Hepatocyte (in vitro differentiated cells): Measurements from ENCODE around the gene BUD31. TPM values are rescaled to one million over a fixed set of nuclear protein-coding genes. Genes with fewer than 3 reads are reported as not detected.

ENCODE experiments used
- DNase-seq: peaks from one replicate; pipeline ENCODE4 v3.0.0-alpha.2; 2016; ENCODE audit warnings: low spot score
- H2AFZ ChIP-seq: fragments of 200-600 bp; sonication (generic); 2 replicates; pipeline ENCODE4 v1.6.0; 2016; ENCODE audit warnings: antibody characterized with exemption, mild to moderate bottlenecking
- H3K27ac ChIP-seq: fragments of 200-600 bp; sonication (generic); 2 replicates; pipeline ENCODE4 v1.5.1; 2016; ENCODE audit warnings: mild to moderate bottlenecking
- H3K27me3 ChIP-seq: fragments of 200-600 bp; sonication (generic); 2 replicates; pipeline ENCODE4 v1.6.1; 2016
- H3K36me3 ChIP-seq: fragments of 200-600 bp; sonication (generic); replicated peaks from 2 replicates; pipeline ENCODE4 v1.5.1; 2016; ENCODE audit warnings: low read depth; ENCODE audit not compliant: insufficient read depth
- H3K4me1 ChIP-seq: fragments of 200-600 bp; sonication (generic); 2 replicates; pipeline ENCODE4 v1.5.1; 2016; ENCODE audit warnings: mild to moderate bottlenecking, moderate library complexity; ENCODE audit not compliant: insufficient read depth
- H3K4me2 ChIP-seq: fragments of 200-600 bp; sonication (generic); 2 replicates; pipeline ENCODE4 v1.6.0; 2016
- H3K4me3 ChIP-seq: fragments of 200-600 bp; sonication (generic); 2 replicates; pipeline ENCODE4 v1.5.1; 2016; ENCODE audit warnings: mild to moderate bottlenecking
- H3K79me2 ChIP-seq: fragments of 200-600 bp; sonication (generic); 2 replicates; pipeline ENCODE4 v1.6.0; 2017; ENCODE audit warnings: mild to moderate bottlenecking
- H3K9me2 ChIP-seq: fragments of 200-600 bp; sonication (generic); replicated peaks from 2 replicates; pipeline ENCODE4 v1.6.0; 2017; ENCODE audit warnings: mild to moderate bottlenecking; ENCODE audit not compliant: insufficient read depth
- H3K9me3 ChIP-seq: fragments of 200-600 bp; sonication (generic); 2 replicates; pipeline ENCODE4 v1.5.1; 2016; ENCODE audit warnings: low read depth, mild to moderate bottlenecking
- H4K20me1 ChIP-seq: fragments of 200-600 bp; sonication (generic); 2 replicates; pipeline ENCODE4 v1.6.0; 2016; ENCODE audit warnings: mild to moderate bottlenecking; ENCODE audit not compliant: insufficient read depth, poor library complexity, severe bottlenecking
- CTCF ChIP-seq: fragments of 200-600 bp; sonication (generic); IDR thresholded peaks from 2 replicates; pipeline ENCODE4 v1.5.1; 2016; ENCODE audit warnings: antibody characterized with exemption, mild to moderate bottlenecking; ENCODE audit not compliant: poor library complexity
- EZH2 ChIP-seq: fragments of 200-600 bp; sonication (generic); IDR thresholded peaks from 2 replicates; pipeline ENCODE4 v1.6.1; 2016; ENCODE audit warnings: antibody characterized with exemption, mild to moderate bottlenecking, borderline replicate concordance
- EZH2phosphoT487 ChIP-seq: fragments of 200-600 bp; sonication (generic); IDR thresholded peaks from one replicate; pipeline ENCODE4 v1.6.1; 2018; ENCODE audit warnings: antibody characterized with exemption, mild to moderate bottlenecking, low read depth, moderate library complexity; ENCODE audit not compliant: unreplicated experiment, severe bottlenecking
- WGBS: methylation state at CpG from one replicate; pipeline ENCODE4 v1.1.6; 2016; ENCODE audit warnings: low lambda C conversion rate; ENCODE audit errors: missing lambda C conversion rate; 5-methylcytosine and 5-hydroxymethylcytosine counted together
- polyA plus RNA-seq: library from polyadenylated mRNA; unstranded; fragments of >200 nt; fragmentation: Nextera tagmentation; extraction: Ambion mirVana; gene quantifications from 2 replicates; pipeline ENCODE4 v1.2.1, GENCODE V29; 2016
- total RNA-seq: library from RNA; depleted of rRNA; stranded (reverse); fragments of >200 nt; gene quantifications from 2 replicates; pipeline ENCODE4 v1.2.3, GENCODE V29; 2014

The BUD31 gene
- total and polyA plus RNA-seq, 2 experiments from 2014 or later: 77.5 to 233 TPM

GRCh38 chr7:99397297-99397983, 11.3 kb upstream of the BUD31 start:
- Histone ChIP-seq H4K20me1 (no peaks in the 10 kb centered on the region), H3K9me3 (no peaks in the 10 kb centered on the region), H3K36me3 (no peaks in the 10 kb centered on the region), H3K4me3 (no peak overlapping the region), H3K4me1 (peaks cover 8% of the 10 kb centered on the region), H3K27ac (no peak overlapping the region), H3K79me2 (no peaks in the 10 kb centered on the region), H3K27me3 (no peaks in the 10 kb centered on the region), H3K4me2 (no peak overlapping the region), H3K9me2 (no peaks in the 10 kb centered on the region), H2AFZ (no peak overlapping the region)
- 94% methylated on average over 18 of the region's 18 CpGs for WGBS
- TF ChIP-seq CTCF: no peak
- TF ChIP-seq EZH2: no peak
- TF ChIP-seq EZH2phosphoT487: no peak
- DNase-seq: no peak

GRCh38 chr7:99398891-99399445, 9.8 kb upstream of the BUD31 start:
- 75% methylated on average over 5 of the region's 5 CpGs for WGBS

GRCh38 chr7:99399597-99399996, 9.2 kb upstream of the BUD31 start:
- H3K79me2 ChIP-seq: peaks cover 6% of the 10 kb centered on the region
- TF ChIP-seq CTCF: no peak
- TF ChIP-seq EZH2: no peak
- TF ChIP-seq EZH2phosphoT487: no peak
- no peak for DNase-seq
- no peaks in the 10 kb centered on the region for H3K9me2 ChIP-seq
- no peak overlapping the region for H3K4me3 ChIP-seq
- 94% methylated on average over 6 of the region's 6 CpGs for WGBS
- H3K27ac ChIP-seq: no peak overlapping the region
- H4K20me1 ChIP-seq: peaks cover 5% of the 10 kb centered on the region
- H3K36me3 ChIP-seq: no peaks in the 10 kb centered on the region
- H3K9me3 ChIP-seq: no peaks in the 10 kb centered on the region
- H3K4me1 ChIP-seq: no peaks in the 10 kb centered on the region
- no peak overlapping the region for H2AFZ ChIP-seq
- no peak overlapping the region for H3K4me2 ChIP-seq
- no peaks in the 10 kb centered on the region for H3K27me3 ChIP-seq

More at GRCh38 chr7:99398891-99399445, 9.8 kb upstream of the BUD31 start:
- no peak for TF ChIP-seq EZH2
- H4K20me1 ChIP-seq: peaks cover 2% of the 10 kb centered on the region
- no peak overlapping the region for H2AFZ ChIP-seq
- H3K4me2 ChIP-seq: no peak overlapping the region
- no peaks in the 10 kb centered on the region for H3K27me3 ChIP-seq
- no peaks in the 10 kb centered on the region for H3K9me2 ChIP-seq
- H3K36me3 ChIP-seq: no peaks in the 10 kb centered on the region
- H3K4me3 ChIP-seq: no peak overlapping the region
- H3K4me1 ChIP-seq: no peaks in the 10 kb centered on the region
- no peak overlapping the region for H3K27ac ChIP-seq
- peaks cover 1% of the 10 kb centered on the region for H3K79me2 ChIP-seq
- no peak for DNase-seq
- no peaks in the 10 kb centered on the region for H3K9me3 ChIP-seq

- Histone ChIP-seq H3K9me3 (no peaks in the 10 kb centered on the region), H3K9me2 (no peaks in the 10 kb centered on the region), H2AFZ (no peak overlapping the region), H3K4me2 (no peak overlapping the region), H3K4me3 (no peak overlapping the region), H3K4me1 (peaks cover 12% of the 10 kb centered on the region), H4K20me1 (peaks cover 31% of the 10 kb centered on the region), H3K27ac (no peak overlapping the region), H3K79me2 (peaks cover 39% of the 10 kb centered on the region), H3K27me3 (no peaks in the 10 kb centered on the region), H3K36me3 (no peaks in the 10 kb centered on the region)
- TF ChIP-seq EZH2 (no peak), CTCF (no peak), EZH2phosphoT487 (no peak)
- 96% methylated on average over 2 of the region's 3 CpGs for WGBS
- no peak for DNase-seq
Observed at GRCh38 chr7:99402854-99403253, 5.9 kb upstream of the BUD31 start.
